ENCODE data around the gene ITPR2.

DNA sequence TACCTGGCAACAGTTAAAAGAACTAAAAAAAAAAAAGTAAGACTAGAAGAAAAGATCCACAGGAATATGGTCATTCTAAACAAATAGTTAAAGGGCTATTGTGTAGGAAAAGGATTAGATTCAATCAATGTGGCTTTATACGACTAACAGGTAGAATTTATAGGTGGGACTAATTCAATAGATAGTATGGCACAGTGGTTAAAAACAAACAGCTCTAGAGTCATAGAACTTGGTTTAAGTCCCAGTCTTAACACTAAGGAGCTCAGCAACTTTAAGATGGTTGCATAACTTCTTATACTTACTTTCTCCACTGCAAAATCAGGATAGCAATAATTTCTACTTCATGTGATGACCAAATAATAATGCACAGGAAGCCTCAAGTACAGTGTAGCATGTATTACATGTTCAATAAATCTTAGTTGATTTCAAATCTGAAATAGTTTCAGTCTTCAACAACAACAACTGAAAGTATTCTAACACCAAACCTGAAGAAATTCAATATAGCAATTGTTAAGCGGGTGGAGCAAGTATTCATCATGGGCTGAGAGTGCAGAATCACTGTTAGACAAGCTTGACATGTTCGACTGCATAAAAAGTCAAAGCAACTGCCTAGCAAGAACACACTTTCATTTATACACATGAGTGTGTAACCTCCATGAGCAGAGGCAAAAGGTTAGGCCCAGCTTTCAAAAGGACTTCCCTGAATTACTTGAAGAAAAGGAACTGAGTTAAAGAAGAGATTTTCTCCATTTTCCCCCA, 50.4 kb downstream of the ITPR2 start:
- TF ChIP-seq CTCF (IDR thresholded peaks at IDR 0.05) (no peak), EP300 (IDR thresholded peaks at IDR 0.05) (no peak)

Data from tibial nerve (tissue), 4 donors.